Epithelial cell of esophagus (primary cell): ENCODE results near the gene FARP2.
"Not testable (repeated sequence)": the region's sequence is repeated elsewhere in the genome, so short reads cannot be mapped to it uniquely, and the experiment has no call there.

ENCODE experiments used
- DNase-seq: peaks from one replicate; pipeline ENCODE4 v3.0.0; 2010; ENCODE audit warnings: low read depth
- H3K4me3 ChIP-seq: 2 replicates; pipeline ENCODE4 v1.5.1; 2011; ENCODE audit warnings: mild to moderate bottlenecking, low read length, control low read depth
- TF ChIP-seq, protein P1 (sequence below): IDR thresholded peaks from 2 replicates; pipeline ENCODE4 v1.5.1; 2011; ENCODE audit warnings: low read depth, mild to moderate bottlenecking, low read length, control low read depth, inconsistent platforms; ENCODE audit not compliant: insufficient read depth; ENCODE audit errors: missing control alignments

FARP2 gene

DNA sequence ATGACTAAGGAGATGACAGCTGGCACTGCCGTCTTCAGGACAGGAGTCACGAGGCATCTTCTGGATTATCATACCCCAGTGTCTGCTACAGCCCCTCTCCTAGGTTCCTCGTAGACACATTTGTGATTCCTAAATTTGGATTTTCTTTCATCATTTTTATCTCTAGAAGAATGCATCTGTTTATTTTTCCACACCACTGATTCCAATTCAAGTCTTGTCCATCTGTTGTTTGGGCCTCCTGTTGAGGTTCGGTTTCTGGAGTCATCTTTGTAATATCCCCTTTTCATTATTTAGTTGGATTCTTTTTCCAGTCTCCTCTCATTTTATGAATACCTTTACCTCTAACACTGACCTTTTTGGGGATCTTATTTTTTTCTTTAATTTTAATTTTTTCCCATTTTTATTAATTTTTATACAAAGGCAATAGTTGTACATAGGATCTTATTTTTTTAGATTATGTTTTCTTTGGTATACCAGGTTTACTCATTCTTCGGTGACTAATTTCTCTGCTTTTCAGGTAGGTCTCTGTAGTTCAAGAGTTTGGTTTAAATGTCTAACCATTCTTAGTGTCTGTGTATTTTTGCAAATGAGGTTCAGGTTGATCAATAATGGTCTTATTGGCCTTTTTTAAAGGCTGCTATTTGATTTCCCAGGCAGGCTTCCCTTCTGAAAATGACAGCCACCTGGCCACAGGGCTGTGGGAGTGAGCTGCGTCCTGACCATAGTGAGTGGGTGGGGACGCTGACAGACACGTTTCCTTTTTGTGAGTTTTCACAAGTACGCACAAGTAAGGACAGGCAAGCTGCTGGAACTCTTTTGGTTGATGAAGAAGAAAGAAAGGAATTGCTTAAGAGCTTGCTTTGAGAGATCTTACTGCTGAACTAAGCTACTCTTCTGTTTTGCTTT, 34.5 kb downstream of the FARP2 start:
- no peak overlapping the region for H3K4me3 ChIP-seq
- peak; percentile 96 for DNase-seq
- TF ChIP-seq, protein P1, sequence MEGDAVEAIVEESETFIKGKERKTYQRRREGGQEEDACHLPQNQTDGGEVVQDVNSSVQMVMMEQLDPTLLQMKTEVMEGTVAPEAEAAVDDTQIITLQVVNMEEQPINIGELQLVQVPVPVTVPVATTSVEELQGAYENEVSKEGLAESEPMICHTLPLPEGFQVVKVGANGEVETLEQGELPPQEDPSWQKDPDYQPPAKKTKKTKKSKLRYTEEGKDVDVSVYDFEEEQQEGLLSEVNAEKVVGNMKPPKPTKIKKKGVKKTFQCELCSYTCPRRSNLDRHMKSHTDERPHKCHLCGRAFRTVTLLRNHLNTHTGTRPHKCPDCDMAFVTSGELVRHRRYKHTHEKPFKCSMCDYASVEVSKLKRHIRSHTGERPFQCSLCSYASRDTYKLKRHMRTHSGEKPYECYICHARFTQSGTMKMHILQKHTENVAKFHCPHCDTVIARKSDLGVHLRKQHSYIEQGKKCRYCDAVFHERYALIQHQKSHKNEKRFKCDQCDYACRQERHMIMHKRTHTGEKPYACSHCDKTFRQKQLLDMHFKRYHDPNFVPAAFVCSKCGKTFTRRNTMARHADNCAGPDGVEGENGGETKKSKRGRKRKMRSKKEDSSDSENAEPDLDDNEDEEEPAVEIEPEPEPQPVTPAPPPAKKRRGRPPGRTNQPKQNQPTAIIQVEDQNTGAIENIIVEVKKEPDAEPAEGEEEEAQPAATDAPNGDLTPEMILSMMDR, result no peak

DNA sequence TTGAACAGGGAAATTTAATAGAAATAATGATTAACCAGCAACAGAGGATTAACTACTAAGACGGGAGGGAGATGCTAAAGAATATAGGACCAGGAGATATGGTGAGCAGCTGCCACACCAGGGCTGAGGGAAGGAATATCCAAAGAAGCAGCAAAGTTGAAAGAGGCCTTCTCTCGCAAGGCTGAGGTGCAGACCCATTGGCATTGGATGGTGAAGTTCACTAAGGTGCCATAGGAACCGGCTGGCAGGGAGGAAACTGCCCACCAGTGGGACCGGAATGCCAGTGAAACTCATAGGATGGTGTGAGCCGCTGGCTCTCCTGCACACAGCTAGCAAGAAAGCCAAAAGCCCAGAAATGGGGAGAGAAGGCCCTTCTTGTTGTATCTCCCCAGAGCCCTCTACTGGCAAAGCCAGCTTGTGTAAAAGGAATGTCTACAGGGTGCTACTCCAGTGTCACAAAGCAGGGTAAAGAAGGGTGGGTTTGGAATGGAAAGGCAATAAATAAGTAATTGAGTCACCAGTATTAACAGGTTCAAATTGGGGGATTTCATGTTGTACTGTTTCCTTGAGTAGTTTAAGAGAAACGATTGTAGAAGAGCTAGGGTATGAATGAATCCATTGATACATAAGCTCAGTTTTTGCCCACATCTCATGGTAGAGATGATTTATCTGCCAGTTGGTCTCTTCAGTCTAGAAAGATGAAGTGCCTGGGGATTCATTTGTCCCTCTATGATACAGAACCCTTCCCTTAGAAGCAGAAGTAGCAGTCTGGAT, 36.0 kb downstream of the FARP2 start:
- DNase-seq, result peak; percentile 46
- TF ChIP-seq, protein P1, result peak; percentile 52
- H3K4me3 ChIP-seq, result no peak overlapping the region

DNA sequence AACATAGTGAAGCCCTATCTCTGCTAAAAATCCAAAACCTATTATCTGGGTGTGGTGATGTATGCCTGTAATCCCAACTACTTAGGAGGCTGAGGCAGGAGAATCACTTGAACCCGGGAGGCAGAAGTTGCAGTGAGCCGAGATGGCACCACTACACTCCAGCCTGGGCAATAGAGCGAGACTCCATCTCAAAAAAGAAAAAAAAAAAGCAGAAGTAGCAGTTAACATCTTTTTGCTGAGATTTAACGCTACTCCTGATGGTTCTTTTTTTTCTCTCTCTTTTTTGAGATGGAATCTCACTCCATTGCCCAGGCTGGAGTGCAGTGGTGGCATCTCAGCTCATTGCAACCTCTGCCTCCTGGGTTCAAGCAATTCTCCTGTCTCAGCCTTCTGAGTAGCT, 36.7 kb downstream of the FARP2 start:
- not testable (repeated sequence) for DNase-seq, H3K4me3 ChIP-seq

DNA sequence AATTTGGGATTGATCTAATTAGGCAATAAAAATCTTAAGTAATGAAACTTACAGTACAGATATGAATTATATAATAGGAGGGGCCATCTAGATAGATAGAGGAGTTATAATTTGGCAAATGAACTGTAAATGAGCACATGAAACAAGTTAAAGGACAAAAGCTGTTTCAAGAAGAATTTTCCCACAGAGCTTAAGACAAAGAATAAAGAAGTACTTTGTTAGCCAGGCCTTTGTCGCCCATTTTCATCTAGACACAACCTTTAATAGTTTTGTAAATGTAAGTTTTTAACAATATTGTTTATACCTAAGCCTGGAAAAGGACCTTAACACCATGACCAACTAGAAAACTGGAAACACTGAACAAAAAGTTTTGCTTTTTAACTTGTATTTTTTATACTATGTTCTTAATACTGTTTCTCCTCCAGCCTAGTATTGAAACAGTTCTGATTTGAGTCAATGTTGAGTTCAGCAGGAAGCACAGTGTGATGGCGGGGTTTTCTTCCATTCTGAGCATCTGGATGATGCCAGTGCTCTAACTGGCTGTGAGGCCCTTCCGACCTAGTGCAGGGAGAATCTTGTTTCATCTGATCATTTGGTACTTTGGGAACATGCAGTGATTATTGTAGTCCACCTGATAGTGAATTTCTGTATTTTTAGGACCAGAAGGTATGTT, 37.6 kb downstream of the FARP2 start:
- H3K4me3 ChIP-seq, result no peak overlapping the region
- DNase-seq, result no peak
- TF ChIP-seq, protein P1, result no peak

DNA sequence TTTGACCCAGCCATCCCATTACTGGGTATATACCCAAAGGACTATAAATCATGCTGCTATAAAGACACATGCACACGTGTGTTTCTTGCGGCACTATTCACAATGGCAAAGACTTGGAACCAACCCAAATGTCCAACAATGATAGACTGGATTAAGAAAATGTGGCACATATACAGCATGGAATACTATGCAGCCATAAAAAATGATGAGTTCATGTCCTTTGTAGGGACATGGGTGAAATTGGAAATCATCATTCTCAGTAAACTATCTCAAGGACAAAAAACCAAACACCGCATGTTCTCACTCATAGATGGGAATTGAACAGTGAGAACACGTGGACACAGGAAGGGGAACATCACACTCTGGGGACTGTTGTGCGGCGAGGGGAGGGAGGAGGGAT, 40.7 kb downstream of the FARP2 start:
- DNase-seq, H3K4me3 ChIP-seq: not testable (repeated sequence)

DNA sequence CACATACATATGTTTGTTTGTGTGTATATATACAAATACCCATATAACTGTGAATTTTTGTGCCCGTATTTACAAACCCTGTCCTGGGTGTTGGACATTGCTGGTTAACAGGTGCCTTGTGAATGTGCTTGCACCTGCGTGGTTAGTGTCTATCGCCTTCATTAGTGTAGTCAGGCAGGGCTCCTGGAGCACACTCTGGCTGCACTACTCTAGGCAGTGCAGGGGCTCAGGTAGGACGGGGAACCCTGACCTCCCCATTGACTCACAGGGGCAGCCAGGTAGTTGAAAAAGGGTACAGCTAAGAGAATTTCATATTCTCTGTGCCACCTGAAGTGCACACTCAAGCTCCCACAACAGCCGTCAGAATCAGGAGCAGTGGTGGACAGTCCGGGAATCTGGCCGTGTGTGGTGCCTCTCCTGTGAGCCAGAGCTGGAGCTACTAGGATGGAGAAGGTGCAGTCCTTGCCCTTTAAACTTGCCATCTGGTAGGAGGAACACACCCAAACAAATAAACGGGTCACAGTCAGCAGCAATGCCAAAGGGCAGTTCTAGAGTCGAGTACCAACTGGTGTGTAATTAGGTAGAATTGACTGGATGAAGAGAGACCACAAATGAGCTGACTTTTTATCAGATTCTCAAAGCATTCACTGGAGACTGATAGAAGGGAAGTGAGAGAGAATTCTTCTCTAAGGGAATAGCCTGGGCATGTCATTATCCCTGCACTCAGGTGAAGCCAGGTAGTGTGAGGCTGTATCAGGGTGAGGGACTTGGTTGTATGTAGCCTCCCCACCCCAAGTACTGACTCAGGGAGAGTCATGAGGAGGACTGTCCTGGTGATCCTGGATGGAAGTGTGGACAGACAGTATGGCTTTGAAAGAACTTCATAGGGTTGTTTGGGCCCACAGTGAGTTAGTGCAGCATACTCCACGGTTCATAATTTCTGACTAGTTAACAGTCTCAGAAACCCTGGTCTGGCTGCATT, 44.1 kb downstream of the FARP2 start:
- TF ChIP-seq, protein P1, result no peak
- peak; percentile 32 for DNase-seq
- no peak overlapping the region for H3K4me3 ChIP-seq

DNA sequence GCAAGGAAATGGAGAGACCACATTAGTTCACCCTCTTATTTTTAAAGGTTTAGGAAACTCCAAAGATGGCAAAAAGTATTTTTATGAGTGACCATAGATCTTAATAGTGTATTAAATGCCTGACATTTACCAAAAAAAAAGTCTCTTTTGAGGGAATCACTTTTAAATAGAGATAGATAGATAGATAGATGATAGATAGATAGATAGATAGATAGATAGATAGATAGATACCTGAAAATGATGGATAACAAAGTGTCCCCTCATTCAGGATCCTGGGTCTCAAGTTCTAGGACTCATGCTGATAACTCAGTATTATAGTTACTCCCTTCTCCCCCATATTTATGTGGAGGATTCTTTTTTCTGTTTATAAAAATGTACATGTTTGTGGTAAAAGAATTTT, 52.8 kb downstream of the FARP2 start:
- TF ChIP-seq, protein P1, result no peak
- DNase-seq, result no peak
- H3K4me3 ChIP-seq, result no peak overlapping the region
